DMS153 treated with DMSO at 0.1 percent for 48 hours (cell line): ENCODE results near the gene COL12A1.

Experiments used
- DNase-seq: peaks from one replicate; lab custom pipeline; 2025; ENCODE audit not compliant: unreplicated experiment; lab: John Stamatoyannopoulos, UW

COL12A1 gene

DNA sequence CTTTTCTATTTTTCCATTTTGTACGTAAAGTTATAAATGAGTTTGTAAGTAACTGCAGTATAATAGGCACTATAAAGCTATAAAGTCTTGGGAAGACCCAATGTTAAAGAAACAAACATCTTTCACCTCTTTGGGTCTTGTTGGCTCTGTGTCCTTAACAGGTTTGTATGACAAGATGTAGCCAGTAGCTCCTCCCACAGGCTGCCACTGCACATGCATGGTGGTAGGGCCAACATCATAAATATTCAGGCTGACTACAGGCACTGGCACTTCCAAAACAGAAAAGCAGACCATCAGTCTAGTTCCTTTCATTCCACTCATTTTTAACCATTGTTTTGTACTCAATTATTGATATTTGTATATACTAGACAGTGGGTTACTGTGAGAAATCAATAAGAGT lies 59.9 kb downstream of the COL12A1 start:
- no peak for DNase-seq

DNA sequence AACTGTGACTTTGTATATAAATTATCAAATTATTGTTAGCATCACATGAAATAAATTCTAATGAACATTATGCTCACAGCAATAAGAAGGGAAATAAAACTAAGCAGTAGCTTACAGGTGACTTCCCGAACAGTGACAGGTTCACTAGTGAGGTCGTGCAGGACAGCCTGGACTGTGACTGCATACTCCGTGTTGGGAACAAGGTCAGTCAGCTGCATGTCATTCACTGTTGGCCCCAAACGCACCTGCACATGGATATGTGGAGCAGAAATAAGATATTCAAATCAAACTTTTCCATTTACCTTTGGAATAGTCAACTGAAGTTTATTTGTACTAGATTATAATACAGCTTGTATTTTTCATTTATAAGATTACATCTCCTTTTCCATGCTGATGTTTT lies 60.6 kb downstream of the COL12A1 start:
- no peak for DNase-seq

DNA sequence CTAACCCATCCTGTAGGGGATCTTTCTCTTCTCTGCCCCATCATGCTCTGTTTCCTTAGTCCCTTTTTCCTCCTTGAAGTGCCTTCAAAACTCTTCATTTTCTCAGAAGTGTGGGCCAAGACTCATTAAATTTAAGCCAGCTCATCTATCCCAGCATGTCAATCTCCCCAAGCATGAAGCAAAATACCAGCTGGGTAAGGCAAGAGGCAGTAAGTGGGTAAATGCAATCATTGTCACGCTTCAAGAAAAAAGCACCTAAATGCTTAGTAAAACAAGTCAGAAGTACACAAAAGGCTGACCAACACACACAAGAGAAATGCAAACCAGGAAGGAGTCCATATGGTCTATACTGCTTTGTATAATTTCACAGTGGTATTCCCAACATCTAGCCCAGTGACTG lies 61.5 kb downstream of the COL12A1 start:
- no peak for DNase-seq

DNA sequence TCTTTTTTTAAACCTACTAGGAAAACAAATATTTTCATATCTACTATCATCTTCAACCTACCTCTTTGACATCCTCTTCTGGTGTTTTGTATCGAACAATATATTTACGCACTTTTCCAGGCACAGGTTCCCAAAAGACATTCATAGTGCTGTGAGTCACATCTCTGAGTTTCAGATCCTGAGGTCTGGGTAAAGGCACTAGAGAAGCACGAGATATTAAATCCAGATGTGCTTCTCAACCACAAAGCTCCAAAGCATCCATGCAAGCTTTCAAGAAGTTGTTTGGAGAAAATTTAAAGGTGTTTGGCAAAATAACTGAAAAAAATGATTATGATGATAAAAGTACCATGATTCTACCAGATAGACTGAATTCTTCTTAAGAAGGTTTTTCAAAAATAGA lies 62.7 kb downstream of the COL12A1 start:
- DNase-seq = no peak

DNA sequence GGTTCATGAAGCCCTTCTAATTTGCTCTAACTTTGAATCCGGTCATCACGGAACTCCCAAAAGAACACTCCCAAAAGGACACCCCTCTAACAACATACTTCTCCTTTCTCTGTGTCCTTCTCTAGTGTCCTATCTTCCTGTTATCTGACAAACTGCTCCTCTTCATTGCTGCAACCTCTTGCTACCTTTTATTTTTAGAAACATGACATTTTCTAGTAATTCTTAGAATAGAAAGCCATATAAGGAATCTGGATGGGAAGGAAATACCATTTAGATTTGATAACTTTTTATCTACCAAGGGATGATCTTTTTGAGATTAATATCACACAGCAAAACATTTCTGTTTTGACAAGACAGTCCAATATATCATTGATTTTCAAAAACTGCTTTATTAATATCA lies 63.1 kb downstream of the COL12A1 start:
- DNase-seq = no peak

DNA sequence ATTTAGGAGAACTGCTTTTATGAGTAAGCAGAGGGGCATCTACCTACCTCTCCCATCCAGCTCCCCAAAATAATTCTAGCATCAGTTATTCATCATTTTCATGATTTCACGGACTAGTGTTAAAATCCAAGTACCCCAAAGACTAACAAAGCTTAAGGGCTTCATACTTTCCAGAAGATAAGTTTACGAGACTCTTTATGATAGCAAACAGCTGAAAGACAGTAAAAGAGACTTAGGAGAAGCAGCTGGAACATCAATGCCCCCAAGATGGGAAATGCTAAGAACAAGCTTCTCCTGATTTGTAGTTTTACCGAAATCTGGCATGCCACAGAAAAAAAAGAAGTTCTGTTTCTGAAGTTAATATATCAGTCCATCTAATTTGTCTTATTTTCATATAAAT lies 70.0 kb downstream of the COL12A1 start:
- DNase-seq = no peak

DNA sequence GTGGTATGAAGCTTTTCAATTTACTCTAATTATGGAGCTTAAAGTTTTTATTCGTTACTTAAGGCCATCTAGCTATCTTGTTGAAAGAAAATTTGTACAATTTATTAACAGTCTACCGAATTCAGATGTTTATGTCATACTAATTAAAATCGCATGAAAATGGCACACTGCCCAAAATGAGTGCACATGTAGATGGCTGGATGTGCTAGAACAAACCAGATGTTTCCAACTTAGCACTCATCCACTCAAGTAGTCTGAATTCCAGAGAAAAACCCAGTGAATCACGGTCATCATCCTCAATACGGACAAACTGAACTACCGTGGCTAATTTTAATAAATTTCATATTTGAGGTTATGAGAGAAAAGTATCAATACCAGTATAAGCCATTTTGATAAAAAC lies 70.4 kb downstream of the COL12A1 start:
- no peak for DNase-seq

DNA sequence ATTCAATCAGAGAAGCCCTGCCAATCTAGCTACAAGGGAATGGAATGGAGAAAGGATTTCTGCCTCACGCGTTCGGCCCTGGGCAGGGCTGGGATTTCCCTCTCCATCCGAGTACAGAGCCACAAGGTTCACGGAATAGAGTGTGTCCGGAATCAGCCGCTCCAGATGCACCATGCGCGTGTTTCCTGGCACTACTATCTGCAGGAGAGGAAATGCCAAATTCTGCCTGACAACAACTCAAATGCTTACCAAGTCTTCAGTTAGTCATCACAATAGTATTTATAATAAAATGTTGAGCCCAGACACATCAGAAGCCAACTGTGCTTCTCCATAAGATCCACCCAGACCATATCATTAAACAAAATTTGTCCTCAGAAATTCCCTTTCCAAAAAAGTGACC lies 75.1 kb downstream of the COL12A1 start:
- no peak for DNase-seq

DNA sequence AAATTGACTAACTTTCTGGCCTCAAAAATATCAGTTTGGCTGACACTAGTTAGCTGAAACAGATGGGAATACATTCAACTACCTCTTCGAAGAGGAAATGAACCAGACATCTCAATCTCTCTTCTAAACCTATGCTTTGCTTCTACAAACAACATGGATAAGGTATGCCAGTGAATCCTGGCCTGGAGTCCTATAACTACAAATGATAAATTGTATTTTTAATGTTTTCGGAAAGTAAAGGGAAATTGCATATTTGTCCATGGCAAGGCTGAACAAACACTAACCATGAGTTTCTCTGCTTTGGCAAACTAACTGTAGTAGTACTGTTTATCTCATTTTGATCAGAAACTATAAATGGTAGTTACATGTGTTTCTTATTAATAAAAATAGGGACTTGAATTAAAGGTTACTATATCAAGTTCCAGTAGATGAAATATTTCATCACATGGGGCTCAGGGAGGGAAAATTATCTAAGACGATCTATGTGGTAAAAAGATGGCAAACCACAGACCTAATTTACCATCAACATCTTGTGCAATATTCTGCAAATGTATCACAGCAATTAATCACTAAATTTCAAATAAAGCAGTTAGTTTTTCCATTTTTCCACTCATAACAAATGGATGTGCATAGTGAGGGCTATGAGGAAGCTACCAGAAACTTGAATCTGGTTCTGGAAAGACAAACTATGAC lies 76.8 kb downstream of the COL12A1 start:
- DNase-seq = no peak

DNA sequence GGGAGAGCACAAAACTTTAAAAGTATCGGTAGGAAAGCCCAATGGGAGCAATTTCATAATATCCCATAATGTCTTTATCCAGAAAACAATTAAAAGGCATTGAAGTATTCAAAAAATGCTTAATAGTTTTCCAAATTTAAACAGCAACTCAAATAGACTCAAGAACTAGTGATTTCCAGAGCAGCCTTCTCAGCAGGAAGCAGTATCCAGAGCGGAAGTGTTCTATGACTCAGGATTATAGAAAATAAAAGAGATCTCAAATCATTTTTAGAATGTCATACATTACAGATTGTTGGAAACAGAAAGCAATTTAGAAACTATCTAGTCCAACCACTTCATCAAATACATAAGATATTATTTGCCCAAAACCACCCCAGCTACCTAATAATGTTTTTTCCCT lies 79.3 kb downstream of the COL12A1 start:
- DNase-seq = no peak

DNA sequence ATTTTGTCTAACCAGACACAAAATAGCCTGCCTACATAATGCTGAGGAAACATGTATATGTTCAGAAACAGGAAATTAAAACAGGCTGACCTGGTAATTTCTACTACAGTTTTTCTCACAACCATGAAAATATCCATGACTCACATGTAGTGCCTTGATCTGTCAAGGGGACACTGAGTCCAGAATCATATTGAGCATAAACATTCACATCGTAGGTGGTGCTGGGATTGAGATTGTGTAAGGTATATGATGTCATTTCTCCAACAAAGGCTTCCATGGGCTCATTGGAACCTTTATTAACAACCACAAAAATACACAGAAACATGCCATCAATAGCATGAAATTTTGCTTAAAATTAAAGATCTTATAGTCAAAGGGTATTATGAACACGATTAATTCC lies 80.9 kb downstream of the COL12A1 start:
- DNase-seq = no peak

DNA sequence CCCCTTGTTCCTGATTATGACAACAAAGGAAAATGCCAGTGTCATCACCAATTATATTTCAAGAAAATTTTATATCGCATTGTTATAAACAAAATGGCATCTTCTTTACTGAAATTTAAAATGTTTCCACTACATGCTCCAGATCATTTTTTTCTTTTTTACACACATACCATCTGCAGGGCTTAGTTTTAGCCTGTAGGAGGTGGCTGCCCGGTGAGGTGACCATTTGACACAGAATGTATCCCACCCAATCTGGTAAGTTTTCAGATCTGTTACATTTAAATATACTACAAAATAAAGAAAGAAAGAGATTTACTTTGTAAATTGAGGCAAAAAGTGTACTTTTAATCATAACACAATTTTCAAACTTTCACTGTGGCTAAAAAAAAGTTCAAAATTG lies 81.8 kb downstream of the COL12A1 start:
- no peak for DNase-seq

DNA sequence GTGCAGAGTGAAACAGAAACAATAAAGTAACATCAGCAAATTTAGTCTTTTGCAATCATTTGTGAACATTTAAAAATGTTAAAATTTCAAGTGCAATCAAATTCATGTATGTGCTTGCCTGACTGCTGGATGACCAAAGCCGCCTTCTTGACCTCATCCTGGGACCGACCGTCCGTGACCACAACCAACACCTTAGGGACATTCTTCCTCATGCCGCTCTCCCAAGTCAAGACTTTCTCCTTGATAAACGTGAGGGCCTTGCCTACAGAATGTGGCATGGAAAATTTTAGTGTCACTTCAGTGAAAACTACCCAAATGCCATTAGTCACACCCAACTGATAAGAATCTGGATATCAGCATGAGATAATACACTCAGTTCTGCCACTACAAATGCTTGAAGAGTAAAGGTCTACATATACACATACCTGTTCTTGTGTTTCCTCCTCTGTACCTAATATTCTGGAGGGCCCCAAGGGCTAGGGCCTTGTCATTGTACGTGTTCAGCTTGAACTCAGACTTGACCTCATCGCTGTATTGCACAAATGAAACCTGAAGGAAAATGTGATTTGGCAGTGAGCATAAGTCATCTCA lies 86.8 kb downstream of the COL12A1 start:
- DNase-seq = no peak

DNA sequence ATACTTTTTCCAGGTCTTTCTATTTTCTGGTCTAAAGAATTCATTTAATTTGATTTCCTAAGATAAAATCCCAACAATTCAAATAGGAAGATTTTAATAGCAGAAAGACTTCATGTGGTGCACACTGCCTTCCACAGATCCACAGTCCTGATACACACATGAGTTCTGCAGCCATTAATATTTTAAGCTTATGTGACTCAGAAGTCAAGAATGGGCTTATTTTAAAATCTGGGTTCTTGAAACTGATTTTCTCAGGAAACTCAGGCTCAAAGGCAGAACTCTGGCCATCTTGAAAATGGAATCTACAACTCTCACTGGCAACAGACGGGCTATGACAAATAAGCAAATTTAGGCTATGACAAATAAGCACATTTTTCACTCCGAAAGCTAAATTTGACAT lies 88.2 kb downstream of the COL12A1 start:
- DNase-seq = no peak

DNA sequence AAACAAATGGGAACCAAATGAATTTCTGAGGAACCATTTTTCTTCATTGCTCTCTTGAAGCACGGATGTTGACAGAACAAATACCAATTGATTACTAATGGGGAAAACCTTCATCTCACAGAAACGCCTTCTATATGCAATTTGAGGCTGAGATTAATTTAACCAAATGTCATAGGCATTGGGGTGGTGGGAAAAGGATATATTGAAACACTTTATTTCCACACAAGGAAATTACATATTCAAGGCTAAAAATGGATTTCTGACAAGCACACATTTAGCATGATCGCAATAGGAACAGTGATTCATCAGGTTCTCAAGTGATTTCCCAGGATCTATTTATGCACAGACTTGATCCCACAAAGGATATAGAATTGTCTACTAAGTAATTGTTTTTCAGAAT lies 88.9 kb downstream of the COL12A1 start:
- no peak for DNase-seq

DNA sequence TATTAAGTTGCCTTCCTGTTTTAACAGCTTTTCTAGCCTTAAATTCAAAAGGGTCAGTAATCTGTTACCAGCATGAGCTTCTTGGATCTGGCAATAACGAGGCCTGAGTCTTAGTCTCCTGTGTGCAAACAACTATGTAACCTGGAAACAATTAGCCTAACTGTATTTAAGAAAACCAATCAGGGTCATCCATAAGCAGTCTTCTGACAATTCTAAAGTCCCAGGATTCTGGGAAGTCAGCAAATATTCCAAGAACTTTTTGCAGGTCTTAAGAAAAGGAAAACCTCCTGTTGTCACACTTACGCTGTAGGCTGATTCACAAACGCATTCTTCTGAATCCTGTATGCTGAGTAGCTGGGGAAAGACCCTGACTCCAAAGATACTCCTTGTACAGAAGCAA lies 90.4 kb downstream of the COL12A1 start:
- DNase-seq = no peak

DNA sequence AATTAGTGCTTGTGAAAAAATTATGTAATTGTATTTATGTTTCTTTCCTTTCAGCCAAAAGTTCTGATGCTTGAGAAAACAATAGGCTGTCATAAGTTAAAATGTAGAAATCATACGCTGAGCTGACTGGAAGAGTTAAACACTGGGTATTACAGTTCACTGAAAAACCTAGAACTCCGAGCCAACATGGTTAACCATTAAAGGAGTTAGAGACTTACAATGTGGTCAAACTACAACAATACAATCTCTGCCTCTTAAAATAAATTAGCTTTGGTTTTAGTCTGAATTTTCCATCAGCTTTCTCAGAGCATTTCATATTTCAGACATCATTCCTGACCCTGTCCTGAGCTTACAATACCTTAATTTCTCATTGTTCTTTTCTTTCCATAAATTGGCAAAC lies 91.0 kb downstream of the COL12A1 start:
- no peak for DNase-seq

DNA sequence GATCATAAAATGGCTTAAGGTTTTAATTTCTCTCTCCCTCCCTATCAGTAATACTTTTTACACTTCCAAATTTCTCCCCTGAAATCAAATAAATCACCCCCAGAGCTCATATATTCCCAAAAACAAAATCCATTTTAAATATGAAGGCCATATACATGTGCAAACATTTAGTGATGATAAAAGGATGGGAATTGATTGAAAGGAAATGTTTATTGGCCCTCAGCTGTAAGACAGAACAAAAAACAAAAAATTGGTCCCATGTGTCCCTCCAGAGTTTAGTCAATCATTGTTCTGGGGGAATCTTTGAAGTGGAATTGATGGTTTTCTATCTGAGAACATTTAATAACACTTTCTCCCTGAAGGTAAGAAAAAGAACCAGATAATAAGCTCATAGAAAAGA lies 91.7 kb downstream of the COL12A1 start:
- DNase-seq = no peak

DNA sequence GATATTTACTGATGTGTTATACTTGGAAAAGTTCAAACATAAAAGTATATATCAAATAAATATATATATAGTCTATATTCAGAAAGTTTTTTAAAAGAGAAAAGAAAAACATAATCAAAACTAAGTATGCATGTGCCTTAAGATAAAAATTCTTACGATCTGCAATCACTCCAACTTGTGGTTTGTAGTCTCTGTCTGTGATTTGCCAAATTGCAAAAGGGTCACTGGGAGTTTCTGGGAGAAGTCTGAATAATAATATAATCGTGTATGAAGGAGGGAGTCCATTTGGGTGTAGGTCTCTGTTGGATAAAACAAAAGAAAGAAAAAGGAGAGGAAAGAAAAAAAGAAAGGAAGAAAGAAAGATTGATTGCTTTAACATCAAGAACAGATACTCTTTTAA lies 92.4 kb downstream of the COL12A1 start:
- DNase-seq = no peak

DNA sequence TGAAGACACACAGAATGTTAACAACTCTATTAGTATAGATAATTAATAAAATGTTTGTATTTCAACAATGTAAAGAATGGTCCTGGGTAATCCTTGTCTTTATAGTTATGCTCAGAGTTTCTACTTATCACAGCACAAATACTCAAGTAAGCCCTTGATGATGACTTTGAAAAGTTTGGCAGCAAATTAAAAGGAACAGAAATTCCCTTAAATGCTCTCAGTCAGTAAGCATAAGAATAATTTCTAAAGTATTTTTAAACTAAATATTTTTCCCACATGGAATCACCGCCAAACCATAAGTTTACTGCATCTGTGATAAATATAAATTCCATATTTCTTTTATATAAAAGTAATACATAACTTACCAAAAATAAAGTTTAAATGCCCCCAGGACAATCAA lies 96.1 kb downstream of the COL12A1 start:
- DNase-seq = no peak

DNA sequence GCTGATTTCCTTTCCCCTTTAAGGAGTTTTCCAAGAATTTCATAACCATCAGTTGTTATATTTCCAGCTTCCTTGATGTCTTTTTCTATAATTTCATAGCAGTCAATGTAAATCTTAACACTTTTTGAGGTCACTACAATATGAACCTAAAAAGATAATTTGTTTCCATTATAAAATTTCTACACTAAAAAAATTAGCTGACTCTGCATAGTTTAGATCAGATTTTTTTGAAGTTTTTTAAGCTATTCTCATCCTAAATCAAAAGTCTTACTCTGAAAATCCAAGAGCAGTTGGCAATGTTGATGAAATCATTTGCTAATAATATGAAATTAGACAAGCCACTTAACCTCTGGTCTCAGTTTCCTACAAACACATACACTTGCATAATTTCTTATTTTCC lies 96.8 kb downstream of the COL12A1 start:
- no peak for DNase-seq

DNA sequence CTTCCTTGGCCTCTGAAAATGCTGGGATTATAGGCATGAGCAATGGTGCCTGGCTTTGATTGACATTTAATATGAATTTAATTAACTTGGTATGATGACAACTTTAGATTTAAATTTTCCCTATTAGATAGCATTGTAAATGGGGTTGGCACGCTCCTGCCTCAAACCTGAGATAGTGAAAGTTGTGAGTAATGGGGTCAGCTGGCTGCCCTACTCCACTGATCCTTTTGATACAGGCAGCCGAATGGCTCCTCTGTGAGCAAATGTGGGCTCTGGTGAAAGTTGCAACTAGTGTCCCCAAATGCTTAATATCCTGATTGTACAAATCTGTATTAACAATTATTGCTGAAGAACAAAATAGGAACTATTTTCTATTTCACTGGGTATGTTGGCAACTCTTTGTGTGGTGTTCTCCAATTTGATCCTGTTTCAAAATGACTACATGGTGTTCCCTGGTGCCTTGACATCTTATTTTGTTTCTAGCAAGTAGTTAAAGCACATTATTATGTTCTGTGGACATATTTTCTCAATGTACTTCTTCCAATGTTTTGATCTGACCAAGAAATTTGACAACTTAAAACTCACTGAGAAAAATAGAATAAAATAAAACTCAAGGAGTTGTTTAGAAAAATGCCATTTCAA lies 97.4 kb downstream of the COL12A1 start:
- DNase-seq = no peak

DNA sequence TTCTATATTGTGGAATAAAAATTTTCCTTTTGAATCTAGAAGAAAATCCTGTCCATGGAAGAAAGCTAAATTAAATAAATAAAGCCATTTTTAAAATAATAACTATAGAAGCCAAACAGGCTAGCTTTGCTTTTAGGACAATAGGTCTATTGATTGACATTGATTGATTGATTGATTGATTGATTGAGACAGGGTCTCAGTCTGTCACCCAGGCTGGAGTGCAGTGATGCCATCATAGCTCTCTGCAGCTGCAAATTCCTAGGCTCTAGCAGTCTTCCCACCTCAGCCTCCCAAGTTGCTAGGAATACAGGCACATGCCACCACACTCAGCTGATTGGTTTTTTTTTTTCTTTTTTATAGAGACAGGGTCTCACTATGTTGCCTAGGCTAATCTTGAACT lies 97.9 kb downstream of the COL12A1 start:
- no peak for DNase-seq
